HUES6 (cell line): ENCODE results near the gene PDE4DIP.
"Not testable (repeated sequence)": the region's sequence is repeated elsewhere in the genome, so short reads cannot be mapped to it uniquely, and the experiment has no call there.

Source experiments
- H3K27ac ChIP-seq: 2 replicates; pipeline ENCODE4 v1.7.0; 2013; ENCODE audit warnings: low read depth, mild to moderate bottlenecking, low read length, inconsistent platforms
- H3K27me3 ChIP-seq: 2 replicates; pipeline ENCODE4 v1.6.1; 2013; ENCODE audit warnings: low read length; ENCODE audit not compliant: control insufficient read depth, insufficient read depth
- H3K36me3 ChIP-seq: 2 replicates; pipeline ENCODE4 v1.6.1; 2013; ENCODE audit warnings: low read length; ENCODE audit not compliant: control insufficient read depth, insufficient read depth
- H3K4me1 ChIP-seq: 2 replicates; pipeline ENCODE4 v1.6.1; 2013; ENCODE audit warnings: low read length; ENCODE audit not compliant: control insufficient read depth, insufficient read depth
- H3K4me3 ChIP-seq: 2 replicates; pipeline ENCODE4 v1.5.1; 2013; ENCODE audit warnings: low read depth, low read length
- H3K9ac ChIP-seq: one replicate; pipeline ENCODE4 v1.6.1; 2013; ENCODE audit warnings: mild to moderate bottlenecking, low read length
- H3K9me3 ChIP-seq: 2 replicates; pipeline ENCODE4 v1.6.1; 2013; ENCODE audit warnings: low read depth, low read length; ENCODE audit not compliant: control insufficient read depth, insufficient read depth

PDE4DIP gene

DNA sequence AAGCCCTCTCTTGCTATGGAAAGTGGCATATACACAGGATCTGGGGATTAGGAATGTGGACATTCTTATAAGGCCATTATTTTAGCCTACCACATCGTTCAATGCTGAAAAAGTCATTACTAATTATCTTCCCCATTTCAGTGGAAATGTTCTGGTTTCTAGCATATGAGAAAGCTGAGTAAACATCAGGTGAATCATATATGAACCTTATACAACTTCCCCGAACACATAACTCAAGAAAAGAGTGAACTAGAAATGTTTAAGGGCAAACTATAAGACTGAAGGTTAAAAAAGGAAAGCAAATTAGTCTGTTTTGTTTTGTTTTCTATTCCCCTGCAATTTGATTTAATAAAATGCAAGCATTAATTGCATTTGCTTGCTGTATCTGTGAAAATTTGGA lies 6.1 kb downstream of the PDE4DIP start:
- H3K36me3 ChIP-seq, H3K27me3 ChIP-seq, H3K4me3 ChIP-seq, H3K9me3 ChIP-seq, H3K4me1 ChIP-seq, H3K9ac ChIP-seq, H3K27ac ChIP-seq: not testable (repeated sequence)

GRCh38 chr1:148850840-148851239 lies 6.6 kb downstream of the PDE4DIP start:
- not testable (repeated sequence) for H3K4me3 ChIP-seq, H3K27ac ChIP-seq, H3K4me1 ChIP-seq, H3K36me3 ChIP-seq, H3K9me3 ChIP-seq, H3K9ac ChIP-seq, H3K27me3 ChIP-seq

- not testable (repeated sequence) for H3K9me3 ChIP-seq, H3K4me3 ChIP-seq, H3K4me1 ChIP-seq, H3K27ac ChIP-seq, H3K9ac ChIP-seq, H3K36me3 ChIP-seq, H3K27me3 ChIP-seq
Observed at GRCh38 chr1:148851684-148852083, 7.5 kb downstream of the PDE4DIP start.

- not testable (repeated sequence) for H3K36me3 ChIP-seq, H3K4me1 ChIP-seq, H3K4me3 ChIP-seq, H3K27ac ChIP-seq, H3K9me3 ChIP-seq, H3K9ac ChIP-seq, H3K27me3 ChIP-seq
Observed at GRCh38 chr1:148853363-148853762, 9.1 kb downstream of the PDE4DIP start.

GRCh38 chr1:148854063-148854462 lies 9.8 kb downstream of the PDE4DIP start:
- H3K36me3 ChIP-seq, H3K9me3 ChIP-seq, H3K4me3 ChIP-seq, H3K4me1 ChIP-seq, H3K9ac ChIP-seq, H3K27me3 ChIP-seq, H3K27ac ChIP-seq: not testable (repeated sequence)

DNA sequence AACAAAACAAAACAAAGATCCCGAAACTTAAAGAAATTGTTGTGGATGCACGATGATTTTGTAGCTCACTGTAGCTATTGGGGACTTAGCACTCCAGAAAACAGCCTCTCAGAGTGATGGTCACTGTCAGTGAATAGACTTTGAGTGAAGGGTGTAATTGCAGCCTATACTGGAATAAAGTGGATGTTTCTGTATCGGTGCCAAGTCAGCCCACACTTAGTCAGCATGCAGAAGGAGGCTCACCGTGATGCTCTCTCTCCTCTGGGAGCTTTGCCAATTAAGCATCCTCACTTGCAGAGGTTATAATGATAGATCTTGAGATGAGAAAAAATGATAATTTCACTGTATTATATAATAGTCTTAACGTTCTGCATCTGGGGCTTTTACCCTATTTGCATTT lies 11.1 kb downstream of the PDE4DIP start:
- H3K9ac ChIP-seq, H3K9me3 ChIP-seq, H3K4me1 ChIP-seq, H3K4me3 ChIP-seq, H3K27me3 ChIP-seq, H3K36me3 ChIP-seq, H3K27ac ChIP-seq: not testable (repeated sequence)

DNA sequence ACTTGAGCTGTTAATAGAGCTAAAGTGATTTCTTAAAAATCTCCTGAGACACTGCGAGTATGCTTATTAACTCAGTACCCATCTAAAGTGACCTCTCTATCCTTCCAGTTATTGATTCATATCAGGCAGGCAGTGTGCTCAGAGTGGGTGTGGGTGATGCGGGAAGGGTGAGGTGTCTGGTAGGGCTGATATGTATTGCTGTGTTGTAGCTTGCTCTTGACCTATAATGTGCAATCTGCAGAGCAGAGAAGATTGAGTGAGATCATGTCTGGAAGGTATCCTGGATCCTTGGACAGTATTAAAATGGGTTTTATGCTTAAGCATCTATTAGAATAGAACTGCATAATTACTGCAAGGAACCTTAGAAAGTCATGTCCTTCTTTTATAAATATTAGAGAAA lies 15.8 kb downstream of the PDE4DIP start:
- not testable (repeated sequence) for H3K27ac ChIP-seq, H3K27me3 ChIP-seq, H3K4me3 ChIP-seq

DNA sequence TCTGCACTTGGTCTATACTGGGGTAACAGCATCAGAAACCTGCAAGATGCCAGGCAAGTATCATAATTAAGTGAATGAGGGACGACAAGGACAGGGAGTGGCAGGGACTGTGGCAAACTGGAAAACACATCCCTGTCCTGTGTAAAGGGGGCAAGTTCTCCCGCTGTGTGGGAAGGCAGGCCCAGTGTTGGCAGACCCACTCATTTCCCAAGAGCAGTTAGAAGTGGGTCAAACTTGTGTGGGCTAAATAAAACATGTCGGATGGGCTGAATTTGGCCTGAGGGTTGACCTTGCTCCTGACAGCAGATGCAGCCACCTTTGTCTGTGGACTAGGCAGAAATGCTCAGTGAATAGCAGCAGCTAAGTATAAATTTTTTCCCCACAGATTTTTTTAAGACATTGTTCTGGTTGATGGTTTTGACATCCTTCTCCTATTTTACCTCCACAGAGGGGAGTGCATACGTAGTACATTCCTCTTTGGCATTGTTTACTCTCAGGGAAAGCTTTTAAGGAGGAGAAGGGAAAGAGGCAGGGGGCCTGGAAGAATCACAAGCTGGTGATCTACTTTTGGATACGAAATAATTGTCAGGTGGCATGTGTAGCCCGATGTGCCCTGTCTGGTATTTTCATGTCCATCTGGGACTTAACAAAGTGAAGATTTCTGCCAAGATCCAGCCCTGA lies 16.5 kb downstream of the PDE4DIP start:
- not testable (repeated sequence) for H3K4me3 ChIP-seq, H3K36me3 ChIP-seq

More for the DNA sequence above, 15.8 kb downstream of the PDE4DIP start:
- H3K36me3 ChIP-seq, H3K4me1 ChIP-seq, H3K9ac ChIP-seq, H3K9me3 ChIP-seq: not testable (repeated sequence)

DNA sequence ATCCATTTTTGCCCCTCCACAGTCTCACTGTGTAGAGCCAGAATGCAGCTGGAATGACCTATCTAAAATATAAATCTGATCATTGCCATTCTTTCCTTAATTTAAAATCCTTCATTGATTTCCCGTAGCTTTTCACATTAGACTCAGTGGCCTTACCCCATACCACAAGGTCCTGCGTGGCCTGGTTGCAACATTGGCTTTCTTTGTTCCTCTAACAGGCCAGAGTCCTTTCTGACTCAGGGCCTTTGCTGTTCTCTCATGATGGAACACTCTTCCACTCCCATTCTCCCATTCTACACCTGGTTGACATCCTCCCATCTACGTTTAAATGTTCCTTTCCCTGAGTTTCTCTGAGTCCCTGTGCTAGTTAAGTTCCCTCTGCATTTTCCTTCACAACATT lies 18.4 kb downstream of the PDE4DIP start:
- H3K36me3 ChIP-seq: not testable (repeated sequence)

More for the DNA sequence above, 16.5 kb downstream of the PDE4DIP start:
- H3K27ac ChIP-seq, H3K27me3 ChIP-seq, H3K9ac ChIP-seq, H3K9me3 ChIP-seq, H3K4me1 ChIP-seq: not testable (repeated sequence)

GRCh38 chr1:148868924-148869633 lies 24.9 kb downstream of the PDE4DIP start:
- H3K9me3 ChIP-seq, H3K27ac ChIP-seq, H3K9ac ChIP-seq, H3K4me3 ChIP-seq, H3K4me1 ChIP-seq, H3K36me3 ChIP-seq, H3K27me3 ChIP-seq: not testable (repeated sequence)

More for the DNA sequence above, 18.4 kb downstream of the PDE4DIP start:
- not testable (repeated sequence) for H3K4me1 ChIP-seq, H3K9me3 ChIP-seq, H3K9ac ChIP-seq, H3K4me3 ChIP-seq, H3K27me3 ChIP-seq, H3K27ac ChIP-seq

DNA sequence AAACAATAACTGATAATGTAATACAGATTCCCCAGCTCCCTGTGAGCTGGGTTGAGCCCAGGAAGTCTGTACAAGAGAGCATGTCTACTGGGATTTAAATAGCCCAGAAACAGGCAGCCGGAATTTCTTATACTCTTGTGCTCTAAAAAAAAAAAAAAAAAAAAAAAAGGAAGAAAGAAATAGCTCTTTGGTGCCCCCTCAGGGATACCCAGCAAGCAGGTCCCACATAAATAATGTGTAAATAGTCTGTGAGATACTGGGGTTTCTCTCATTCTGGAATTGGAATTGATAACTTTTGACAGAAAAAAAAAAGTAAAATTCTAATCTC lies 25.4 kb downstream of the PDE4DIP start:
- not testable (repeated sequence) for H3K36me3 ChIP-seq, H3K9ac ChIP-seq, H3K27me3 ChIP-seq, H3K9me3 ChIP-seq, H3K27ac ChIP-seq, H3K4me1 ChIP-seq, H3K4me3 ChIP-seq
